GM12872 (cell line): ENCODE measurements around the gene MDM4.

ENCODE experiments used
- CTCF ChIP-seq: IDR thresholded peaks from 3 replicates; pipeline ENCODE4 v1.5.1; 2011; ENCODE audit warnings: low read depth, mild to moderate bottlenecking, low read length, moderate library complexity; ENCODE audit not compliant: insufficient read depth

Gene MDM4

GRCh38 chr1:204575221-204576190, 59.3 kb downstream of the MDM4 start:
- TF ChIP-seq CTCF: no peak

GRCh38 chr1:204576422-204576821, 60.2 kb downstream of the MDM4 start:
- no peak for TF ChIP-seq CTCF

GRCh38 chr1:204577794-204578478, 61.7 kb downstream of the MDM4 start:
- TF ChIP-seq CTCF: no peak

- TF ChIP-seq CTCF: no peak
Measured at GRCh38 chr1:204578867-204579664, 62.9 kb downstream of the MDM4 start.

GRCh38 chr1:204579681-204580080, 63.5 kb downstream of the MDM4 start:
- no peak for TF ChIP-seq CTCF

GRCh38 chr1:204580862-204581261, 64.7 kb downstream of the MDM4 start:
- TF ChIP-seq CTCF: no peak

GRCh38 chr1:204581759-204582158, 65.6 kb downstream of the MDM4 start:
- no peak for TF ChIP-seq CTCF
